ENCODE data around the gene UNC13A.
A peak's percentile ranks its signal among the peaks of the same experiment; 100 is the strongest.

UNC13A gene

GRCh38 chr19:17659996-17660395, 28.2 kb downstream of the UNC13A start:
- DNase-seq, result no peak

- no peak for DNase-seq
Observed at GRCh38 chr19:17658666-17659065, 29.5 kb downstream of the UNC13A start.

GRCh38 chr19:17658240-17658639, 29.9 kb downstream of the UNC13A start:
- no peak for DNase-seq

- no peak for DNase-seq
Observed at GRCh38 chr19:17656970-17657369, 31.2 kb downstream of the UNC13A start.

DNA sequence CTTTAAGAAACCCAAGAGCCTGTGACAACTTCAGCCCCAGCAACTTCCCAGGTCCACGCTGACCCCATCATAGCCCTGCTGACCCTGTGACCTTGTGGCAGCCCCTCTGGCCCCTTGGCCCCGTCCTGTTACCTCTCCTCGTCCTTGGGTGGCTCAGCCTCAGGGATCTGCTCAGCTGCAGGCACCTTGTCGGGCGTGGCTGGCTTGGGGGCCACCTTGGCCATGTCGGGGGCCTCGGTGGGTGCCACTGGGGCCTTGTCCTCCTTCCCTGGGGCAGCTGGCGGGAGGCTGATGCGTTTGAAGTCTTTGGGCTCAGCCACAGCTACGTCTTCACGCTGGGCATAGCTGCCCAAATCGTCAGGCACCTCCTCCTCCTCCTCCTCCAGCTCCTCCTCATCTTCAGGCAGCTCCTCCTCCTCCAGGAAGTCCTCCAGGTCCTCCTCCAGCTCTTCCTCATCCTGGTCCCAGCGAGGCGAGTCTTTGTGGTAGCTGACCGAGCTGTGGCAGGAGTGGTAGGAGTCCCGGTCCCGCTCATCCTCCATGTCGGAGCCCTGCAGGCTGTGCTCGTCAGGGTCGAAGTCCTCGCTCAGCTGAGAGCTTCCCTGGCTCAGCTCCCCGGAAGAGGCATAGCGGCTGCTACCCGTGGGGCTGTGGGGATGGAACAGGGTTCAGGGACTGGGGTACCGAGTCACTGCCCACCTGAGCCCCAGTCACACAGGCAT, 32.2 kb downstream of the UNC13A start:
- DNase-seq, result no peak

DNA sequence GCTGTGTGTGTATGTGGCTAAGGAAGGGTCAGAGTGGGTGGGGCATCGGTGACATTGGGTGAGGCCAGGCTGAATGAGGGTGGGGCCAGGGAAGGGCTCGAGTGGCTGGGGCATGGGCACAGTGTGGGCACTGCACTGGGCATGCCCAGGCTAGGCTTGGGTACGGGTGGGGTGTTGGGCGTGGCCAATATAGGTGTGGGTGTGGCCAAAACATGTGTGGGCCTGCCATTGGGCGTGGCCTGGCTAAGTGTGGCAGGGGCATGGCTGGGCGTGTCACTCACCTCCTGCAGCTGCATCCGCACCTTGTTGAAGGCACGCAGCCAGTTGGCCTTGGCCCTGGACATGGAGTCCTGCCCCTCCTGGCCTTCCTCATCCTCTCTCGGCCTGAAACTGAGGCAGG, 33.2 kb downstream of the UNC13A start:
- DNase-seq, result no peak

DNA sequence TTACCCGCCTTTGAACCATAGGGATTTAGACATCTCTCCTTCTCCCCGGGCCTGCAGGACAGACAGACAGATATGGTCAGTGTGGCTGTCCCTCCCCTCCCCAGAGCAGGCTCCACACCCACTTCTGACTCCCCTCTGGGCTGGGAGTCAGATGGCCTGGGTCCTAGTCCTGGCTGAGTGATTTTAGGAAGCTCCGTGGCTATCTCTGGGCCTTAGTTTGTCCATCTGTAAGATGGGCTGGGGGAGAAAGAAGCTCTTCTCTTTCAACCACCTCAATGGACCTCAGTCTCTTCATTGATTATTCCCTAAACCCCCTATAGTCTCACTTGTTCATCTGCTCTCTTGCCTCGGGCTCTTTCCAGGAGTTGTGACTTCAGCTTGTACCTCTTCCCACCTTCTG, 35.5 kb downstream of the UNC13A start:
- no peak for DNase-seq

- DNase-seq, result no peak
Observed at GRCh38 chr19:17648786-17649185, 39.4 kb downstream of the UNC13A start.

DNA sequence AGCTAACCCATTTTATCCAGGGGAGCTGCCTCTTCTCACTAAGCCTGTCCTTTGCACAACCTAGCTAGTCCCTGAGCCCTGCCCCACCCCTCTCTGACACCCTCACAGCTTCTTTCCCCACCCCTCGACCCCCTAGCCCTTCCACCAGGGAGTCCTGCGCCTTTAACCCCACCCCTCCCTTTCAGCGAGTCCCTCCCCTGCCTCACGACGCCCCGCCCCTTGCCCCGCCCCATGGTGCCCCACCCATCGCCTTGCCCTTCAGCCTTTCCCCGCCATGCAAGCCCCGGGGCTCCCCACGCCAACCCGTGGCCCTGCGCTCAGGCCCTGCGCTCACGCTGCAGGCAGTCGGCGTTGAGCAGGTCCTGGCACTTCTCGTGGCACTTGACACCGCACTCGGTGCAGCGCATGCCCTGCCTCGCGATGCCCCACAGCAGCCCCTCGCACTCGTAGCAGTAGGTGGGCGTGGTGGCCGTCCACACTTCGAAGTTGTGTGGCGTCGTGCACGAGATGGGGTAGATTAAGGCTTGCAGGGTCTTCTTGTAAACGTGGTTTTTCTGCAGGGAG, 40.0 kb downstream of the UNC13A start:
- no peak for DNase-seq

DNA sequence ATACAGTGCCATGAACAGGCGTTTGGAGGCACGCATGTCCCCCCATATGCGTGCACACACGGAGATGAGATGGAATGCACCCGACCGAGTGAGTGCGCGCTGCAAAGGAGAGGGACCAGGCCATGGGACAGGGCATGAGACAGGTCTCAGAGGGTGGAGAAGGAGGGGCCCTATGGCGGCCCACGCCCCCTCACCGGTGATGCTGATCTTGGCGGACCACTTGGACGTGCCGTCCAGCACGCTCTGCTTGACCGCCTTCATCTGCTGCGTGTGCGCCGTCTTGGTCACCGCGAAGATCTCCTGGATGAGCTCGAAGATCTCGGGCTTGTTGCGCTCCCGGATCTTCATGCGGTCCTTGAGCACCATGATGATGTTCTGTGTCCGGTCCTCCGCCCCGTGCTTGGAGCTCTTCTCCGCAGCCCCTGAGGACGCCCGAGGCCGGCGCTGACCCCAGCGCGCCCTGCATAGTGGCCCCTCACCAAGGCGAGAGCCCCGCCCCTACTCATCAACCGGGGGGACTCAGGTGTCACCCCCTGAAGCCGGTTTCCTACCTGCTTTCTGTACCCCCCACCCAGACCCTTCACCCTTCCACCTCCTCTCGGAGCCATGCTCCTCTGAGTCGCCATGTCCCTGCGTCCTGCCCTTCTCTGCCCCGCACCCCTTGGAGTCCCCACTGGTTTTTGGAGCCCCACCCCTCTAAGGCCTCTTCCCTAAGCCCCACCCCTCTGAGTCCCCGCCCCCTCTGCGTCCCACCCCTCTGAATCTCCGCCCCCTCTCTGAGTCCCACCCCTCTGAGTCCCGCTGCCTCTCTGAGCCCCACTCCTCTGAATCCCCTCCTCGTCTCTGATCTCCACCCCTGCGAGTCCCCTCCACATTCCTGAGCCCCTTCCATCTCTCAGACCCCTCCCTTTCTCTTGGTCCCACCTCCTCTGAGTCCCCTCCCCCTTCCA, 40.8 kb downstream of the UNC13A start:
- no peak for DNase-seq

GRCh38 chr19:17646441-17646840, 41.7 kb downstream of the UNC13A start:
- DNase-seq, result no peak

GRCh38 chr19:17645339-17645963, 42.7 kb downstream of the UNC13A start:
- DNase-seq, result no peak

GRCh38 chr19:17642656-17643055, 45.5 kb downstream of the UNC13A start:
- DNase-seq, result no peak

DNA sequence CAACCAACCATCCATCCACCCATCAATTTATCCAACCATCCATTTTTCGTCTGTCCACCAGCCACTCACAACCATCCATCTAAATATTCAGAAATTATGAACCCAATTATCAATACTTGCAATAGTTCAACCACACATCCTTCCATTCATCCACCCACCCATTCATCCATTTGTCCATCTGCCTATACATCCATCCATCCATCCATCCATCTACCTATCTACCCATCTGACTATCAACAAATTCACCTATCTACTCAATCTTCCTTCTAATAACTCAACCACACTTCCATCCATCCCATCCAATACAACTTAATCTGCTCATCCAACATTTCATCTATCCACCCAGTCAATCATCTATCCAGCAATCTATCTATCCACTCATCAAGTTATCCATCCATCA, 46.3 kb downstream of the UNC13A start:
- DNase-seq, result no peak

DNA sequence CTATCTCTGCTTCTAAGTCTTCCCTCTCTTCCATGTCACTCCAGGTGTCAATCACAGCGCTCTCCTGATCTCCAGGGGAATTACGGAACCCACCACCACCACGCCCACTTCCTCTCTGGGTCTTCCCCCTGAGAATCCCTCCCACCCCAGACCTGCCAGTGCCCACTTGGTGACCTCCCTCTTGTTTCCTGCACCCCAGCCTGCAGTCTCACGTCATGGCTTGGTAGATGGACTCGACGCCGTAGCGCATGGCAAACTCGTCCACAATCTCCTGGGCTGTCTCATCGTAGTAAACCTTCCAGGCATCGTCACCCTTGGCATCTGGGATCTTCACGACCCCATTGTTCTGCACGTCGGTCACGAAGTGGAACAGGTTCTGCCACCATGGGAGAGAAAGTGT, 47.0 kb downstream of the UNC13A start:
- DNase-seq, result no peak

DNA sequence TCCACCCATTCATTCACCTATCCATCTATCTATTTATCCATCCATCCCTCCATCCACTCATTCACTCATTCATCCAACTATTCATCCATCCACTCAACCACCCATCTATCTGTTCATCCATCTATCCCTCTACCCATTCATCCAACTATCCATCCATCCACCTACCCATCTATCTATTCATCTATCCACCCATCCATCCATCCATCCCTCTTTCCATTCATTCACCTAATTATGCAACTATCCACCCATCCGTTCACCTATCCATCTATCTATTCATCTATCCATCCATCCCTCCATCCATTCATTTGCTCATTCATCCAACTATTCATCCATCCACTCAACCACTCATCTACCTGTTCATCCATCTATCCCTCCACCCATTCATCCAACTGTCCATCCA, 54.5 kb downstream of the UNC13A start:
- DNase-seq, result no peak

DNA sequence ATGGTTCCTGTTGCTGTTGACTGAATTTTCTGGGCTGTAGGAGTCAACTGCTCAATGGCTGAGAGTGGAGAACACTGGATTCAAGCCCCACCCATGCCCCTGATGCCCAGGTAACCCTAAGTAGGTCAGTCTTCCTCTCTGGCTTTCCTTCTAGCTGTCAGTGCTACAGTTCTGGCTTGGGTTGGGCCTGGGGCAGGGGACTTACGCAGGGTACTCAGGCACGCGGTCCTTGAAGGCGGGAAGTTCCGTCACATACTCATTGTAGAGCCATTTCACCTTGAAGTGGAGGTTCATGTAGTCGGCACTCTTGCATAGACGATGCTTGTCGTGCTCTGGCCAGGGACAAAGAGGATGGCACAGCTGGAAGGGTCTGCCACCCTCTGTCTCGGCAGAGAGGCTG, 55.6 kb downstream of the UNC13A start:
- DNase-seq, result no peak

- DNase-seq, result no peak
Observed at GRCh38 chr19:17629760-17630159, 58.4 kb downstream of the UNC13A start.

DNA sequence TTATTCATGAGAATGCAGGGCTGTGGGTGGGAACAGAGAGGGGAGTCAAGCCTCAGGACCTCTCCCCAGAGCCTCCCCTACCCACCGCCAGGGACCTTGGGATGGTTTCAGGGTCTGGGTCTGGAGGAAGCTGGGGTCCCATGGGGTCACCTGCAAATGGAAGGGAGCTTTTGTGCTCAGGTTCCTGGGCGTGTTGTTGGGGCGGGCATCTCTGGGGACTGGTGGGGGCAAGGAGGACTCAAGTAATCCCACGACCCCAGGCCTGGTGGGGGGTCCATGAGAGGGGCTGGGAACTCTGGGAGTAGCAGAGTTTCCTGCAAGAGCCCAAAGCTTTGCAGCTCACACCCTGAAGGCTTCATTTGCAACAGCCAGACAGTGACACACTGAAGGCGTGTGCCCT, 60.2 kb downstream of the UNC13A start:
- no peak for DNase-seq

GRCh38 chr19:17627161-17627560, 61.0 kb downstream of the UNC13A start:
- DNase-seq, result no peak

GRCh38 chr19:17626456-17627015, 61.6 kb downstream of the UNC13A start:
- DNase-seq, result peak; percentile 70

GRCh38 chr19:17625980-17626379, 62.2 kb downstream of the UNC13A start:
- DNase-seq, result no peak

DNA sequence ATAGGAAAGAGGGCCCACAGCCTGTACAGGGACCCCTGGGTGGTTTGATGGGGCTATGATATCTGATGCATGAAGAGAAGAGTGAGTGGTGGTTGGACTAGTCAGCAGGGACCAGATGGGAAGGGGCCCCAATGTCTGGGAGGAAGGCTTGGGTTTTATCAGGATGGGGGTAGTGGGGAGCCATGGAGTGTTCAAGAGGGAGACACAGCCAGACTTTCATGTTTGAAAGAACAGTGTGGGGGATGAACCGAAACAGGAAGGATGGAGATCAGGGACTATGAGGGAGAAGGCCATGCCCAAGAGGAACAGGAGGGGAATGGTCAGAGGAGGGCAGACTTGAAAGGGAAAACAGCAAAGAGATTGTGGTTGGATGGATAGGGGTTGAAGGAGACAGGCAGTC, 63.1 kb downstream of the UNC13A start:
- no peak for DNase-seq
